ENCODE measurements around the gene RBM43. TPM values are rescaled to one million over a fixed set of nuclear protein-coding genes. Genes with fewer than 3 reads are reported as not detected.
"Not testable (repeated sequence)": the region's sequence is repeated elsewhere in the genome, so short reads cannot be mapped to it uniquely, and the experiment has no call there.

RBM43 gene
- 15.8 TPM for polyA plus RNA-seq (ENCODE audit: insufficient read length)
- long read RNA-seq, donor 1, full-length matches to known transcripts: 6 of 6 reads
- long read RNA-seq, donor 1, partial matches to known transcripts: 0 of 6 reads
- long read RNA-seq, donor 1, other reads (novel, unspliced or antisense): 0 of 6 reads
- long read RNA-seq, donor 2: 0 reads
- long read RNA-seq, donor 3, full-length matches to known transcripts: 1 of 1 reads
- long read RNA-seq, donor 3, partial matches to known transcripts: 0 of 1 reads
- long read RNA-seq, donor 3, other reads (novel, unspliced or antisense): 0 of 1 reads
- long read RNA-seq, donor 4, full-length matches to known transcripts: 1 of 1 reads
- long read RNA-seq, donor 4, partial matches to known transcripts: 0 of 1 reads
- long read RNA-seq, donor 4, other reads (novel, unspliced or antisense): 0 of 1 reads
- long read RNA-seq, donor 5, full-length matches to known transcripts: 1 of 1 reads
- long read RNA-seq, donor 5, partial matches to known transcripts: 0 of 1 reads
- long read RNA-seq, donor 5, other reads (novel, unspliced or antisense): 0 of 1 reads
- long read RNA-seq, donor 6, full-length matches to known transcripts: 4 of 4 reads
- long read RNA-seq, donor 6, partial matches to known transcripts: 0 of 4 reads
- long read RNA-seq, donor 6, other reads (novel, unspliced or antisense): 0 of 4 reads
- long read RNA-seq, donor 7, full-length matches to known transcripts: 5 of 5 reads
- long read RNA-seq, donor 7, partial matches to known transcripts: 0 of 5 reads
- long read RNA-seq, donor 7, other reads (novel, unspliced or antisense): 0 of 5 reads
- long read RNA-seq, donor 8, full-length matches to known transcripts: 4 of 4 reads
- long read RNA-seq, donor 8, partial matches to known transcripts: 0 of 4 reads
- long read RNA-seq, donor 8, other reads (novel, unspliced or antisense): 0 of 4 reads

- peak; percentile 90 for DNase-seq
Observed at GRCh38 chr2:151261231-151261976, at the start of gene RBM43. Gene RBM43 (minus strand): TSS chr2:151261863. CDS start chr2:151261727, 136 bp downstream.

GRCh38 chr2:151310313-151310712 lies 48.6 kb upstream of the RBM43 start:
- not testable (repeated sequence) for DNase-seq

- DNase-seq: no peak
Observed at GRCh38 chr2:151306621-151307020, 45.0 kb upstream of the RBM43 start.

- DNase-seq: no peak
Observed at GRCh38 chr2:151305129-151305691, 43.5 kb upstream of the RBM43 start.

- DNase-seq: no peak
Observed at GRCh38 chr2:151302879-151303278, 41.2 kb upstream of the RBM43 start.

- DNase-seq: no peak
Observed at GRCh38 chr2:151302404-151302803, 40.7 kb upstream of the RBM43 start.

- DNase-seq: no peak
Observed at GRCh38 chr2:151299920-151300539, 38.4 kb upstream of the RBM43 start.

GRCh38 chr2:151297882-151298281 lies 36.2 kb upstream of the RBM43 start:
- no peak for DNase-seq

- DNase-seq: not testable (repeated sequence)
Observed at GRCh38 chr2:151295926-151296325, 34.3 kb upstream of the RBM43 start.

GRCh38 chr2:151292546-151292945 lies 30.9 kb upstream of the RBM43 start:
- DNase-seq: no peak

GRCh38 chr2:151292141-151292540 lies 30.5 kb upstream of the RBM43 start:
- no peak for DNase-seq

- DNase-seq: no peak
Observed at GRCh38 chr2:151291224-151291623, 29.6 kb upstream of the RBM43 start.

GRCh38 chr2:151289972-151290866 lies 28.6 kb upstream of the RBM43 start:
- DNase-seq: peak; percentile 44

- no peak for DNase-seq
Observed at GRCh38 chr2:151287513-151288250, 26.0 kb upstream of the RBM43 start.

- no peak for DNase-seq
Observed at GRCh38 chr2:151282401-151282800, 20.7 kb upstream of the RBM43 start.

GRCh38 chr2:151280271-151280670 lies 18.6 kb upstream of the RBM43 start:
- no peak for DNase-seq

GRCh38 chr2:151278487-151278886 lies 16.8 kb upstream of the RBM43 start:
- DNase-seq: no peak

GRCh38 chr2:151277067-151277466 lies 15.4 kb upstream of the RBM43 start:
- DNase-seq: no peak

GRCh38 chr2:151275291-151275690 lies 13.6 kb upstream of the RBM43 start:
- no peak for DNase-seq

GRCh38 chr2:151271824-151272223 lies 10.2 kb upstream of the RBM43 start:
- DNase-seq: no peak

Measured in left kidney (tissue), 8 donors.